ENCODE measurements around the gene CTAG2.
"Not testable (repeated sequence)": the region's sequence is repeated elsewhere in the genome, so short reads cannot be mapped to it uniquely, and the experiment has no call there.

DNA sequence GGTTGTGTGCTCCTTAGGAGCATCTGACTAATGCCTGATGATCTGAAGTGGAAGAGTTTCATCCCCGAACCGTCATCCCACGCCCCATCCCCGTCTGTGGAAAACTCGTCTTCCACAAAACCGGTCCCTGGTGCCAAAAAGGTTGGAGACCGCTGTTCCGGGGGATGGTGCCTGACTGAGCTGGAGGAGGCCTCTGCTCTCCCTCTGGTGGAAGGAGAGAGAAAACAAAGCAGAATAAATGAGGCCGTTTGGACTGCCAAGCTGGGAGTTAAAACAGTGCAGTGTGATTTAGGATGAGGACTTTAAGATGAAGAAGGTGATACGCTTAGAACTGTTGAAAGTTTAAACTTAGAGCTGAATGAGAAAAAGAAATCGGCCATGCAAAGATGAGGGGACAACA is 19.7 kb downstream of the CTAG2 start:
- TF ChIP-seq, protein P1, sequence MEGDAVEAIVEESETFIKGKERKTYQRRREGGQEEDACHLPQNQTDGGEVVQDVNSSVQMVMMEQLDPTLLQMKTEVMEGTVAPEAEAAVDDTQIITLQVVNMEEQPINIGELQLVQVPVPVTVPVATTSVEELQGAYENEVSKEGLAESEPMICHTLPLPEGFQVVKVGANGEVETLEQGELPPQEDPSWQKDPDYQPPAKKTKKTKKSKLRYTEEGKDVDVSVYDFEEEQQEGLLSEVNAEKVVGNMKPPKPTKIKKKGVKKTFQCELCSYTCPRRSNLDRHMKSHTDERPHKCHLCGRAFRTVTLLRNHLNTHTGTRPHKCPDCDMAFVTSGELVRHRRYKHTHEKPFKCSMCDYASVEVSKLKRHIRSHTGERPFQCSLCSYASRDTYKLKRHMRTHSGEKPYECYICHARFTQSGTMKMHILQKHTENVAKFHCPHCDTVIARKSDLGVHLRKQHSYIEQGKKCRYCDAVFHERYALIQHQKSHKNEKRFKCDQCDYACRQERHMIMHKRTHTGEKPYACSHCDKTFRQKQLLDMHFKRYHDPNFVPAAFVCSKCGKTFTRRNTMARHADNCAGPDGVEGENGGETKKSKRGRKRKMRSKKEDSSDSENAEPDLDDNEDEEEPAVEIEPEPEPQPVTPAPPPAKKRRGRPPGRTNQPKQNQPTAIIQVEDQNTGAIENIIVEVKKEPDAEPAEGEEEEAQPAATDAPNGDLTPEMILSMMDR (IDR thresholded peaks at IDR 0.05; ENCODE audit: insufficient read depth, low read depth, low read length), result not testable (repeated sequence)
- not testable (repeated sequence) for TF ChIP-seq EZH2 (IDR thresholded peaks at IDR 0.05; ENCODE audit: insufficient read depth, low read length)
